H9 (cell line): ENCODE results near the gene CDC42EP3. TPM values are rescaled to one million over a fixed set of nuclear protein-coding genes. Genes with fewer than 3 reads are reported as not detected.

Experiments used
- DNase-seq: peaks from one replicate; pipeline ENCODE4 v3.0.0-alpha.2; 2017
- H2AFZ ChIP-seq: one replicate; pipeline ENCODE4 v1.6.1; 2013; ENCODE audit warnings: mild to moderate bottlenecking, low read length, control low read depth, moderate library complexity
- H2AK5ac ChIP-seq: 2 replicates; pipeline ENCODE4 v1.6.1; 2013; ENCODE audit warnings: low read length, control low read depth, mixed read lengths; ENCODE audit not compliant: insufficient read length
- H2BK120ac ChIP-seq: one replicate; pipeline ENCODE4 v1.6.1; 2013; ENCODE audit warnings: low read depth, mild to moderate bottlenecking, low read length, control low read depth, inconsistent platforms; ENCODE audit not compliant: poor library complexity, severe bottlenecking
- H2BK12ac ChIP-seq: 2 replicates; pipeline ENCODE4 v1.6.1; 2013; ENCODE audit warnings: low read length, control low read depth, mixed read lengths, low read depth; ENCODE audit not compliant: insufficient read length
- H2BK15ac ChIP-seq: 2 replicates; pipeline ENCODE4 v1.6.1; 2013; ENCODE audit warnings: low read depth, low read length, control low read depth
- H2BK20ac ChIP-seq: one replicate; pipeline ENCODE4 v1.6.1; 2013; ENCODE audit warnings: low read depth, mild to moderate bottlenecking, low read length, control low read depth, inconsistent platforms; ENCODE audit not compliant: poor library complexity, severe bottlenecking
- H2BK5ac ChIP-seq: 2 replicates; pipeline ENCODE4 v1.6.1; 2013; ENCODE audit warnings: low read length, control low read depth, mixed read lengths; ENCODE audit not compliant: insufficient read length
- H3K14ac ChIP-seq: 2 replicates; pipeline ENCODE4 v1.6.1; 2013; ENCODE audit warnings: low read length, control low read depth; ENCODE audit not compliant: insufficient read depth
- H3K18ac ChIP-seq: 2 replicates; pipeline ENCODE4 v1.6.1; 2013; ENCODE audit warnings: low read depth, mild to moderate bottlenecking, mixed read lengths, low read length, control low read depth; ENCODE audit not compliant: insufficient read length
- H3K23ac ChIP-seq: 2 replicates; pipeline ENCODE4 v1.6.1; 2013; ENCODE audit warnings: low read length, control low read depth, mixed read lengths, low read depth; ENCODE audit not compliant: insufficient read length
- H3K23me2 ChIP-seq: 2 replicates; pipeline ENCODE4 v1.6.1; 2013; ENCODE audit warnings: low read depth, mild to moderate bottlenecking, mixed read lengths, low read length, control low read depth; ENCODE audit not compliant: insufficient read length, poor library complexity, severe bottlenecking
- H3K27ac ChIP-seq: 2 replicates; pipeline ENCODE4 v1.5.1; 2013; ENCODE audit warnings: low read length, control low read depth, mixed read lengths, low read depth; ENCODE audit not compliant: insufficient read length
- H3K27me3 ChIP-seq: 2 replicates; pipeline ENCODE4 v1.6.1; 2013; ENCODE audit warnings: low read length, control low read depth, inconsistent platforms; ENCODE audit not compliant: insufficient read depth
- H3K4ac ChIP-seq: 2 replicates; pipeline ENCODE4 v1.6.1; 2013; ENCODE audit warnings: low read depth, mild to moderate bottlenecking, control low read depth, inconsistent platforms, low read length, moderate library complexity
- H3K4me1 ChIP-seq: 2 replicates; pipeline ENCODE4 v1.6.1; 2013; ENCODE audit warnings: low read length, control low read depth, inconsistent platforms; ENCODE audit not compliant: insufficient read depth
- H3K4me2 ChIP-seq: 2 replicates; pipeline ENCODE4 v1.6.1; 2013; ENCODE audit warnings: low read length, control low read depth, mixed read lengths; ENCODE audit not compliant: insufficient read length, insufficient read depth
- H3K56ac ChIP-seq: 2 replicates; pipeline ENCODE4 v1.6.1; 2013; ENCODE audit warnings: low read depth, mild to moderate bottlenecking, mixed read lengths, low read length, control low read depth; ENCODE audit not compliant: insufficient read length
- H3K79me1 ChIP-seq: 2 replicates; pipeline ENCODE4 v1.6.1; 2013; ENCODE audit warnings: low read depth, mild to moderate bottlenecking, moderate library complexity, low read length, control low read depth, inconsistent platforms; ENCODE audit not compliant: insufficient read depth, poor library complexity, severe bottlenecking
- H3K79me2 ChIP-seq: 2 replicates; pipeline ENCODE4 v1.6.1; 2013; ENCODE audit warnings: low read length, control low read depth, inconsistent platforms; ENCODE audit not compliant: insufficient read depth
- H3K9ac ChIP-seq: 2 replicates; pipeline ENCODE4 v1.6.1; 2013; ENCODE audit warnings: low read length, control low read depth, mixed read lengths; ENCODE audit not compliant: insufficient read length; ENCODE audit errors: extremely low read depth
- H3K9me3 ChIP-seq: one replicate; pipeline ENCODE4 v1.6.1; 2013; ENCODE audit warnings: low read depth, low read length, inconsistent platforms; ENCODE audit not compliant: control insufficient read depth
- H3T11ph ChIP-seq: one replicate; pipeline ENCODE4 v1.6.1; 2013; ENCODE audit warnings: mild to moderate bottlenecking, low read length, control low read depth, inconsistent platforms
- H4K20me1 ChIP-seq: one replicate; pipeline ENCODE4 v1.6.1; 2013; ENCODE audit not compliant: control insufficient read depth, insufficient read length, insufficient read depth
- H4K5ac ChIP-seq: 2 replicates; pipeline ENCODE4 v1.6.1; 2013; ENCODE audit warnings: low read depth, mild to moderate bottlenecking, mixed read lengths, low read length, control low read depth; ENCODE audit not compliant: insufficient read length
- H4K8ac ChIP-seq: replicated peaks from 2 replicates; pipeline ENCODE4 v1.6.1; 2013; ENCODE audit warnings: low read length, control low read depth, mixed read lengths, low read depth; ENCODE audit not compliant: insufficient read length
- H4K91ac ChIP-seq: 2 replicates; pipeline ENCODE4 v1.6.1; 2013; ENCODE audit warnings: low read depth, mild to moderate bottlenecking, moderate library complexity, mixed read lengths, low read length, control low read depth; ENCODE audit not compliant: insufficient read length
- H3K27ac Mint-ChIP-seq, 3 experiments: 2 replicates in 2 of 3; 3 replicates in 1 of 3; pipeline ENCODE4 v1.8.0; 2020 to 2021; ENCODE audit warnings: mixed read lengths in 3 of 3, mild to moderate bottlenecking in 1 of 3, moderate library complexity in 1 of 3
- H3K27me3 Mint-ChIP-seq: 2 replicates; pipeline ENCODE4 v1.8.0; 2021; ENCODE audit warnings: low read depth, mild to moderate bottlenecking, moderate library complexity, mixed read lengths
- H3K36me3 Mint-ChIP-seq, 3 experiments: 2 replicates in 2 of 3; 3 replicates in 1 of 3; pipeline ENCODE4 v1.8.0; 2020 to 2021; ENCODE audit warnings: low read depth in 3 of 3, mixed read lengths in 3 of 3; ENCODE audit not compliant: insufficient read depth in 1 of 3
- H3K4me1 Mint-ChIP-seq, 2 experiments: 2 replicates each; pipeline ENCODE4 v1.8.0; 2020; ENCODE audit warnings: mixed read lengths in 2 of 2
- H3K4me3 Mint-ChIP-seq, 2 experiments: 2 replicates in 1 of 2; 3 replicates in 1 of 2; pipeline ENCODE4 v1.8.0; 2020 to 2021; ENCODE audit warnings: mild to moderate bottlenecking in 2 of 2, mixed read lengths in 2 of 2, moderate library complexity in 1 of 2
- H3K9me3 Mint-ChIP-seq, 2 experiments: 2 replicates in 1 of 2; 3 replicates in 1 of 2; pipeline ENCODE4 v1.8.0; 2020; ENCODE audit warnings: mild to moderate bottlenecking in 2 of 2, mixed read lengths in 2 of 2, moderate library complexity in 1 of 2
- CTCF ChIP-seq: fragments of 200-600 bp; sonication (generic); conservative IDR thresholded peaks from 3 replicates; pipeline ENCODE4 v1.8.0; 2021; ENCODE audit warnings: antibody characterized with exemption, mild to moderate bottlenecking
- WGBS: extraction: QIAGEN DNeasy Blood & Tissue Kit; methylation state at CpG from one replicate; pipeline ENCODE4 v1.1.7; 2013; ENCODE audit warnings: missing lambda C conversion rate, low lambda C conversion rate, mixed read lengths; ENCODE audit not compliant: insufficient read length; ENCODE audit errors: extremely low coverage; 5-methylcytosine and 5-hydroxymethylcytosine counted together
- total RNA-seq: library from RNA; stranded (reverse); gene quantifications from 2 replicates; pipeline ENCODE4 v1.2.1, GENCODE V29; 2021

The CDC42EP3 gene
- total RNA-seq, 1 experiment from 2014 or later = 61.5 TPM

GRCh38 chr2:37638973-37639372 lies 32.5 kb downstream of the CDC42EP3 start:
- H3K9me3 ChIP-seq = no peaks in the 10 kb centered on the region

More at GRCh38 chr2:37638973-37639372, 32.5 kb downstream of the CDC42EP3 start:
- Histone ChIP-seq H2BK120ac (no peak overlapping the region), H4K8ac (no peak overlapping the region), H3K27me3 (no peaks in the 10 kb centered on the region), H3K79me2 (no peaks in the 10 kb centered on the region), H2BK5ac (no peak overlapping the region), H4K20me1 (no peaks in the 10 kb centered on the region), H4K91ac (no peak overlapping the region), H4K5ac (no peak overlapping the region), H2AFZ (no peak overlapping the region), H2AK5ac (no peak overlapping the region), H3K18ac (no peak overlapping the region), H3K23ac (no peak overlapping the region), H3K56ac (no peak overlapping the region), H3K79me1 (no peaks in the 10 kb centered on the region), H3K4ac (no peak overlapping the region), H3K27ac (no peak overlapping the region), H3T11ph (no peak overlapping the region), H3K14ac (no peak overlapping the region), H3K9ac (no peak overlapping the region), H3K4me1 (no peaks in the 10 kb centered on the region), H3K4me2 (no peak overlapping the region), H3K23me2 (no peaks in the 10 kb centered on the region), H2BK20ac (no peak overlapping the region), H2BK15ac (no peak overlapping the region), H2BK12ac (no peak overlapping the region)
- WGBS = no CpG with 5 or more reads among the region's 3 CpGs
- H3K4me3 Mint-ChIP-seq = no peak overlapping the region
- H3K9me3 Mint-ChIP-seq = no peaks in the 10 kb centered on the region
- H3K4me1 Mint-ChIP-seq = peaks cover 13 to 16% of the 10 kb centered on the region in 2 experiments
- H3K36me3 Mint-ChIP-seq = peaks cover 18 to 36% (median 28%) of the 10 kb centered on the region in 3 experiments
- no peak for TF ChIP-seq CTCF
- DNase-seq = no peak
- H3K27me3 Mint-ChIP-seq = peaks cover 2% of the 10 kb centered on the region
- no peak overlapping the region for H3K27ac Mint-ChIP-seq
